Liver (tissue), 9 donors: Measurements from ENCODE around the gene SH3BP1. TPM values are rescaled to one million over a fixed set of nuclear protein-coding genes. Genes with fewer than 3 reads are reported as not detected.
"Not testable (repeated sequence)": the region's sequence is repeated elsewhere in the genome, so short reads cannot be mapped to it uniquely, and the experiment has no call there.

Source experiments
- DNase-seq: peaks from one replicate; pipeline ENCODE4 v3.0.0-alpha.2; 2017; ENCODE audit warnings: low spot score
- H3K27ac ChIP-seq, 2 donors: one replicate each; pipeline ENCODE4 v1.7.0; 2013; ENCODE audit warnings: inconsistent platforms in 2 of 2, low read length in 2 of 2, control low read depth in 1 of 2, low read depth in 1 of 2, mild to moderate bottlenecking in 1 of 2
- H3K27me3 ChIP-seq, 4 donors: one replicate each; pipeline versions ENCODE4 v1.6.1 to v1.7.0; 2013; ENCODE audit warnings: low read length in 3 of 4, inconsistent platforms in 1 of 4, mild to moderate bottlenecking in 1 of 4, moderate library complexity in 1 of 4; ENCODE audit not compliant: control insufficient read depth in 4 of 4, insufficient read depth in 4 of 4
- H3K36me3 ChIP-seq, 4 donors: one replicate each; pipeline versions ENCODE4 v1.6.1 to v1.7.0; 2013; ENCODE audit warnings: low read length in 3 of 4, mild to moderate bottlenecking in 3 of 4, low read depth in 1 of 4, moderate library complexity in 1 of 4; ENCODE audit not compliant: control insufficient read depth in 4 of 4, insufficient read depth in 3 of 4
- H3K4me1 ChIP-seq, 4 donors: one replicate each; pipeline versions ENCODE4 v1.6.1 to v1.7.0; 2013; ENCODE audit warnings: low read length in 3 of 4, mild to moderate bottlenecking in 3 of 4, moderate library complexity in 1 of 4; ENCODE audit not compliant: control insufficient read depth in 4 of 4, insufficient read depth in 4 of 4
- H3K4me3 ChIP-seq, 3 donors: one replicate each; pipeline versions ENCODE4 v1.6.1 to v1.7.0; 2013; ENCODE audit warnings: low read length in 3 of 3, control low read depth in 1 of 3, low read depth in 1 of 3, mild to moderate bottlenecking in 1 of 3
- H3K9ac ChIP-seq, 2 donors: one replicate each; pipeline ENCODE4 v1.7.0; 2013; ENCODE audit warnings: low read length in 2 of 2, mild to moderate bottlenecking in 2 of 2, moderate library complexity in 2 of 2, control low read depth in 1 of 2, low read depth in 1 of 2
- H3K9me3 ChIP-seq, 4 donors: one replicate each; pipeline versions ENCODE4 v1.6.1 to v1.7.0; 2013; ENCODE audit warnings: low read length in 3 of 4; ENCODE audit not compliant: control insufficient read depth in 4 of 4
- ATF3 ChIP-seq: IDR thresholded peaks from 2 replicates; pipeline ENCODE4 v1.6.1; 2016; ENCODE audit warnings: antibody characterized with exemption
- CTCF ChIP-seq: fragments of 150-350 bp; IDR thresholded peaks from 2 replicates; pipeline ENCODE4 v1.5.1; 2017; ENCODE audit warnings: improper control_type of control experiment, low read depth, low read length; ENCODE audit not compliant: missing input control
- EGR1 ChIP-seq, 2 donors: IDR thresholded peaks; 2 replicates each; pipeline ENCODE4 v1.6.1; 2016 to 2018; ENCODE audit warnings: antibody characterized with exemption in 2 of 2, low read depth in 2 of 2
- FOXA2 ChIP-seq: IDR thresholded peaks from 2 replicates; pipeline ENCODE4 v1.6.1; 2016; ENCODE audit warnings: antibody characterized with exemption
- GABPA ChIP-seq, 2 donors: IDR thresholded peaks in 1 of 2; conservative IDR thresholded peaks in 1 of 2; 2 replicates each; pipeline ENCODE4 v1.6.1; 2016; ENCODE audit warnings: antibody characterized with exemption in 2 of 2, mild to moderate bottlenecking in 1 of 2, moderate library complexity in 1 of 2
- HNF4G ChIP-seq: IDR thresholded peaks from 2 replicates; pipeline ENCODE4 v1.6.1; 2016; ENCODE audit warnings: antibody characterized with exemption
- JUND ChIP-seq, 2 donors: IDR thresholded peaks; 2 replicates each; pipeline ENCODE4 v1.6.1; 2016; ENCODE audit warnings: antibody characterized with exemption in 2 of 2
- MAX ChIP-seq: IDR thresholded peaks from 2 replicates; pipeline ENCODE4 v1.6.1; 2016; ENCODE audit warnings: antibody characterized with exemption
- NR2F2 ChIP-seq: IDR thresholded peaks from 2 replicates; pipeline ENCODE4 v1.6.1; 2016; ENCODE audit warnings: antibody characterized with exemption
- RAD21 ChIP-seq, 2 donors: IDR thresholded peaks; 2 replicates each; pipeline ENCODE4 v1.6.1; 2016; ENCODE audit warnings: antibody characterized with exemption in 2 of 2, mild to moderate bottlenecking in 2 of 2
- RXRA ChIP-seq, 2 donors: IDR thresholded peaks; 2 replicates each; pipeline ENCODE4 v1.6.1; 2017 to 2018; ENCODE audit warnings: antibody characterized with exemption in 2 of 2, mild to moderate bottlenecking in 1 of 2
- SP1 ChIP-seq: IDR thresholded peaks from 2 replicates; pipeline ENCODE4 v1.6.1; 2018; ENCODE audit warnings: antibody characterized with exemption, mild to moderate bottlenecking
- TAF1 ChIP-seq: conservative IDR thresholded peaks from 2 replicates; pipeline ENCODE4 v1.6.1; 2016; ENCODE audit warnings: antibody characterized with exemption, mild to moderate bottlenecking
- YY1 ChIP-seq: IDR thresholded peaks from 2 replicates; pipeline ENCODE4 v1.6.1; 2016; ENCODE audit warnings: antibody characterized with exemption, mild to moderate bottlenecking
- ZBTB33 ChIP-seq: IDR thresholded peaks from 2 replicates; pipeline ENCODE4 v1.6.1; 2016; ENCODE audit warnings: antibody characterized with exemption
- WGBS: extraction: QIAGEN DNeasy Blood & Tissue Kit; methylation state at CpG from one replicate; pipeline ENCODE4 v1.1.7; 2013; 5-methylcytosine and 5-hydroxymethylcytosine counted together
- polyA plus RNA-seq, 2 donors: library from polyadenylated mRNA; stranded (reverse) in 1 of 2; unstranded in 1 of 2; fragments of 200-250 nt in 1 of 2; fragments of >200 nt in 1 of 2; fragmentation: Nextera tagmentation in 1 of 2; extraction: Ambion mirVana in 1 of 2; gene quantifications; one replicate each; pipeline versions ENCODE4 v1.2.1 to v1.2.3, GENCODE V29; 2013 to 2015
- total RNA-seq, 2 donors: library from RNA; depleted of rRNA; stranded (reverse); fragments of >200 nt; gene quantifications; one replicate each; pipeline ENCODE4 v1.2.3, GENCODE V29; 2014
- donor health status: healthy.
- donor health status: healthy.
- donor health status: healthy.
- donor health status: healthy.
- donor health status: healthy.

SH3BP1 gene
- total RNA-seq (1 to 10 TPM; 3.8 to 8.2 TPM), polyA plus RNA-seq (1 to 10 TPM in 1 of 2 donors, under 1 TPM in 1; 0.24 to 1.7 TPM)

- Histone ChIP-seq H3K9me3 (no peaks in the 10 kb centered on the region), H3K9ac (peak within 1 kb of the TSS; percentile 7 to 23), H3K27ac (peak within 1 kb of the TSS; percentile 49 to 53), H3K36me3 (no peaks in the 10 kb centered on the region), H3K27me3 (no peaks in the 10 kb centered on the region), H3K4me3 (peak within 1 kb of the TSS in 2 of 3 donors; percentile 50 to 55), H3K4me1 (peaks cover 3 to 34% (median 12%) of the 10 kb centered on the region in 4 donors)
- peak; percentile 60 for DNase-seq
- 8% methylated on average over 57 of the region's 57 CpGs for WGBS
- TF ChIP-seq EGR1 (IDR thresholded peaks at IDR 0.05; ENCODE audit: low read depth in 2 of 2) (no peak), YY1 (no peak), RAD21 (IDR thresholded peaks at IDR 0.05) (no peak), ZBTB33 (no peak), FOXA2 (no peak), CTCF (no peak), HNF4G (no peak), TAF1 (no peak)
Measured at GRCh38 chr22:37639070-37639760, at the start of gene SH3BP1. Gene SH3BP1 (plus strand): TSS chr22:37639669. CDS start chr22:37639788, 119 bp downstream.

- H3K4me1 ChIP-seq: peaks cover 3 to 17% (median 8%) of the 10 kb centered on the region in 4 donors
- not testable (repeated sequence) for H3K9ac ChIP-seq, DNase-seq, H3K36me3 ChIP-seq, H3K4me3 ChIP-seq, H3K27me3 ChIP-seq, H3K27ac ChIP-seq, H3K9me3 ChIP-seq
- WGBS: 97% methylated on average over 6 of the region's 6 CpGs
Measured at GRCh38 chr22:37591081-37591480, 48.4 kb upstream of the SH3BP1 start.

- Histone ChIP-seq H3K9ac (no peak overlapping the region), H3K9me3 (no peaks in the 10 kb centered on the region), H3K27me3 (no peaks in the 10 kb centered on the region), H3K36me3 (no peaks in the 10 kb centered on the region), H3K27ac (peak overlapping the region in 1 of 2 donors; percentile 22), H3K4me3 (no peak overlapping the region), H3K4me1 (peaks cover 3 to 17% (median 8%) of the 10 kb centered on the region in 4 donors)
- no peak for DNase-seq
- WGBS: 90% methylated on average over 12 of the region's 12 CpGs
- TF ChIP-seq NR2F2 (no peak), CTCF (no peak), HNF4G (no peak), FOXA2 (no peak), YY1 (no peak), SP1 (no peak), RXRA (IDR thresholded peaks at IDR 0.05) (no peak), ATF3 (no peak), EGR1 (IDR thresholded peaks at IDR 0.05; ENCODE audit: low read depth in 2 of 2) (no peak), TAF1 (no peak), GABPA (IDR thresholded peaks at IDR 0.05 in 1 of 2, conservative IDR thresholded peaks at IDR 0.05 in 1 of 2) (no peak), JUND (IDR thresholded peaks at IDR 0.05) (no peak), MAX (no peak), ZBTB33 (no peak)
Measured at GRCh38 chr22:37591823-37592404, 47.6 kb upstream of the SH3BP1 start.
